Mesenchymal stem cell (in vitro differentiated cells and primary cell): ENCODE measurements around the gene RAD54L.
A peak's percentile ranks its signal among the peaks of the same experiment; 100 is the strongest.

ENCODE experiments used
- DNase-seq: peaks from one replicate; pipeline ENCODE4 v3.0.0-alpha.2; 2013
- H2AFZ ChIP-seq: one replicate; pipeline ENCODE4 v1.6.1; 2013; ENCODE audit warnings: low read depth, mild to moderate bottlenecking, control low read depth, inconsistent platforms, low read length, moderate library complexity
- H2AK5ac ChIP-seq: 2 replicates; pipeline ENCODE4 v1.6.1; 2013; ENCODE audit warnings: low read length, moderate library complexity, mild to moderate bottlenecking, inconsistent platforms; ENCODE audit not compliant: severe bottlenecking
- H2BK120ac ChIP-seq: one replicate; pipeline ENCODE4 v1.6.1; 2013; ENCODE audit warnings: low read depth, mild to moderate bottlenecking, inconsistent platforms, low read length, moderate library complexity
- H2BK12ac ChIP-seq, 2 experiments: one replicate each; pipeline ENCODE4 v1.6.1; 2013; ENCODE audit warnings: inconsistent platforms in 2 of 2, low read length in 2 of 2, mild to moderate bottlenecking in 2 of 2, moderate library complexity in 2 of 2, control low read depth in 1 of 2
- H2BK15ac ChIP-seq: one replicate; pipeline ENCODE4 v1.6.1; 2013; ENCODE audit warnings: mild to moderate bottlenecking, low read depth, inconsistent platforms; ENCODE audit not compliant: poor library complexity, severe bottlenecking
- H2BK5ac ChIP-seq: 2 replicates; pipeline ENCODE4 v1.6.1; 2013; ENCODE audit warnings: low read depth, mild to moderate bottlenecking, low read length, control low read depth, inconsistent platforms; ENCODE audit not compliant: poor library complexity, severe bottlenecking
- H3K14ac ChIP-seq, 2 experiments: one replicate each; pipeline ENCODE4 v1.6.1; 2013; ENCODE audit warnings: inconsistent platforms in 2 of 2, low read length in 2 of 2, control low read depth in 1 of 2, mild to moderate bottlenecking in 1 of 2, moderate library complexity in 1 of 2
- H3K18ac ChIP-seq, 2 experiments: one replicate each; pipeline ENCODE4 v1.6.1; 2013; ENCODE audit warnings: inconsistent platforms in 2 of 2, low read length in 2 of 2, control low read depth in 1 of 2, low read depth in 1 of 2, mild to moderate bottlenecking in 1 of 2
- H3K23ac ChIP-seq, 2 experiments: one replicate each; pipeline ENCODE4 v1.6.1; 2013; ENCODE audit warnings: inconsistent platforms in 2 of 2, low read length in 2 of 2, mild to moderate bottlenecking in 2 of 2, moderate library complexity in 2 of 2, control low read depth in 1 of 2
- H3K27ac ChIP-seq: 2 replicates; pipeline ENCODE4 v1.5.1; 2013; ENCODE audit warnings: mild to moderate bottlenecking, moderate library complexity, low read length, control low read depth, inconsistent platforms; ENCODE audit not compliant: poor library complexity, severe bottlenecking
- H3K27me3 ChIP-seq, 2 experiments: 2 replicates each; pipeline versions ENCODE4 v1.6.1 to v1.7.0; 2013; ENCODE audit warnings: low read length in 2 of 2, mild to moderate bottlenecking in 2 of 2, moderate library complexity in 2 of 2, control low read depth in 1 of 2, inconsistent platforms in 1 of 2; ENCODE audit not compliant: control insufficient read depth in 1 of 2, insufficient read depth in 1 of 2
- H3K36me3 ChIP-seq, 2 experiments: 2 replicates each; pipeline versions ENCODE4 v1.6.1 to v1.7.0; 2013; ENCODE audit warnings: low read length in 2 of 2, control low read depth in 1 of 2, inconsistent platforms in 1 of 2, low read depth in 1 of 2, mild to moderate bottlenecking in 1 of 2; ENCODE audit not compliant: insufficient read depth in 2 of 2, control insufficient read depth in 1 of 2
- H3K4ac ChIP-seq, 2 experiments: one replicate each; pipeline ENCODE4 v1.6.1; 2013; ENCODE audit warnings: inconsistent platforms in 2 of 2, low read length in 2 of 2, mild to moderate bottlenecking in 2 of 2, moderate library complexity in 2 of 2, control low read depth in 1 of 2, low read depth in 1 of 2
- H3K4me1 ChIP-seq: 2 replicates; pipeline ENCODE4 v1.6.1; 2013; ENCODE audit warnings: low read depth, low read length, control low read depth; ENCODE audit not compliant: control insufficient read depth, insufficient read depth
- H3K4me2 ChIP-seq: 2 replicates; pipeline ENCODE4 v1.6.1; 2013; ENCODE audit warnings: low read length, mild to moderate bottlenecking, inconsistent platforms; ENCODE audit not compliant: poor library complexity, severe bottlenecking
- H3K4me3 ChIP-seq, 2 experiments: 2 replicates each; pipeline versions ENCODE4 v1.5.1 to v1.7.0; 2013; ENCODE audit warnings: low read length in 2 of 2, mild to moderate bottlenecking in 2 of 2, control low read depth in 1 of 2, low read depth in 1 of 2; ENCODE audit not compliant: insufficient read depth in 1 of 2
- H3K79me1 ChIP-seq: replicated peaks from 2 replicates; pipeline ENCODE4 v1.6.1; 2013; ENCODE audit warnings: mild to moderate bottlenecking, control low read depth, low read length, inconsistent platforms; ENCODE audit not compliant: poor library complexity, severe bottlenecking
- H3K9ac ChIP-seq: 2 replicates; pipeline ENCODE4 v1.7.0; 2013; ENCODE audit warnings: mild to moderate bottlenecking, low read length, moderate library complexity
- H3K9me3 ChIP-seq: 2 replicates; pipeline ENCODE4 v1.7.0; 2013; ENCODE audit warnings: mild to moderate bottlenecking, low read length; ENCODE audit not compliant: control insufficient read depth
- H4K8ac ChIP-seq: one replicate; pipeline ENCODE4 v1.6.1; 2013; ENCODE audit warnings: inconsistent platforms, mild to moderate bottlenecking, low read length, moderate library complexity
- H4K91ac ChIP-seq: one replicate; pipeline ENCODE4 v1.6.1; 2013; ENCODE audit warnings: mild to moderate bottlenecking, low read length, inconsistent platforms
- WGBS: methylation state at CpG from one replicate; pipeline ENCODE4 v1.1.7; 2013; ENCODE audit warnings: mixed read lengths; 5-methylcytosine and 5-hydroxymethylcytosine counted together

Gene RAD54L

DNA sequence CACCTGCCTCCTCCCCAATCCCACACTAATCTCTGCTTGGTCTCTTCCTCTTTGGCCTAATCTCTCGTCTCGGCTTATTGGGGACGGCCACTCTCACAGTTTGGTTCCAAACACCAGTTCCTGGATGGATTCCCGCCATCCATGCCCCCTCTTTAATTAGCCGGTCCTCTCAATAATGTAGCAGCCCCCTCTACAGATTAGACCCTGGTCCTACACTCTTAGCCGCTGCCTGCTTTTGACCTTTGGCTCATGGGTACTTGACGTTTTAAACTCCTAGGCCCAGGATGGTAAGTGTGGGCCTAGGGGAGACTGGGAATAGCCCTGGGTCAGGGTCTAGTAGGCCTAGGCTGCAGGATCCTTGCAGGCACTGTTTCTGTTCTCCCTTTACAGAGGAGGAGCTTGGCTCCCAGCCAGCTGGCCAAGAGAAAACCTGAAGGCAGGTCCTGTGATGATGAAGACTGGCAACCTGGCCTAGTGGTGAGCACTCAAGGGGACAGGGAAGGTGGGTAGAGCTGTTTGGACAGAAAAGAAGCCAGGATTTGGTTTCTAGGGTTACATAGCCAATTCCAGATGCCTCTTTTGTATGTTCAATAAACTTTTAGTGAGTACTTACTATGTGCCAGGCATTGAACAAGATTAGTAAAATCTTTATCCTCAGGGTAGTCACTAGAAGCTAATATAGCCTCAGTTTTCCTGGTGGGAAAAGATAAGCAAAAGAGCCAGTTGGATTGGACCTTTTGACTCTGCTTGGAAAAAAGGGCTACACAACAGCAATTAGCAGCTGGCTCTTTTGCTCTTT, 758 bp downstream of the RAD54L start:
- H3K14ac ChIP-seq, result no peak overlapping the region
- peaks cover 20% of the 10 kb centered on the region for H3K79me1 ChIP-seq
- peak overlapping the region; percentile 85 for H3K4me2 ChIP-seq
- DNase-seq, result peak; percentile 18
- no peak overlapping the region for H4K91ac ChIP-seq
- H2AK5ac ChIP-seq, result no peak overlapping the region
- WGBS, result 4% methylated on average over 7 of the region's 7 CpGs
- no peak overlapping the region for H2BK5ac ChIP-seq
- no peak overlapping the region for H2BK120ac ChIP-seq
- H3K4me1 ChIP-seq, result peaks cover 13% of the 10 kb centered on the region
- no peak overlapping the region for H3K18ac ChIP-seq
- no peak overlapping the region for H3K4ac ChIP-seq
- no peak overlapping the region for H3K27ac ChIP-seq
- H3K36me3 ChIP-seq, result peaks cover 0 to 7% of the 10 kb centered on the region in 2 experiments
- H3K23ac ChIP-seq, result no peak overlapping the region
- H2AFZ ChIP-seq, result peak overlapping the region; percentile 84
- H3K9me3 ChIP-seq, result no peaks in the 10 kb centered on the region
- H3K9ac ChIP-seq, result peak overlapping the region; percentile 76
- H4K8ac ChIP-seq, result no peak overlapping the region
- no peak overlapping the region for H2BK12ac ChIP-seq
- H2BK15ac ChIP-seq, result peak overlapping the region; percentile 86
- peak overlapping the region; percentile 68 to 97 for H3K4me3 ChIP-seq
- H3K27me3 ChIP-seq, result no peaks in the 10 kb centered on the region

- Histone ChIP-seq H4K91ac (no peak overlapping the region), H3K79me1 (peaks cover 9% of the 10 kb centered on the region)
Observed at GRCh38 chr1:46254668-46255067, 7.1 kb downstream of the RAD54L start.

GRCh38 chr1:46256523-46256922, 9.0 kb downstream of the RAD54L start:
- 90% methylated on average over 1 of the region's 2 CpGs for WGBS
- H4K91ac ChIP-seq, result no peak overlapping the region
- H3K4me3 ChIP-seq, result no peak overlapping the region
- no peak for DNase-seq
- H3K27ac ChIP-seq, result no peak overlapping the region
- no peak overlapping the region for H2BK5ac ChIP-seq
- no peak overlapping the region for H3K23ac ChIP-seq
- H2BK15ac ChIP-seq, result no peak overlapping the region
- H3K4me2 ChIP-seq, result no peak overlapping the region
- no peak overlapping the region for H3K4ac ChIP-seq
- no peak overlapping the region for H4K8ac ChIP-seq
- H3K36me3 ChIP-seq, result peaks cover 3 to 23% of the 10 kb centered on the region in 2 experiments
- H3K79me1 ChIP-seq, result peaks cover 9% of the 10 kb centered on the region
- no peak overlapping the region for H2AFZ ChIP-seq
- H3K9me3 ChIP-seq, result no peaks in the 10 kb centered on the region
- H2BK120ac ChIP-seq, result no peak overlapping the region
- H3K18ac ChIP-seq, result no peak overlapping the region
- H3K27me3 ChIP-seq, result no peaks in the 10 kb centered on the region
- no peaks in the 10 kb centered on the region for H3K4me1 ChIP-seq
- H3K9ac ChIP-seq, result no peak overlapping the region
- H3K14ac ChIP-seq, result no peak overlapping the region
- H2BK12ac ChIP-seq, result no peak overlapping the region
- no peak overlapping the region for H2AK5ac ChIP-seq

More at GRCh38 chr1:46254668-46255067, 7.1 kb downstream of the RAD54L start:
- no peak overlapping the region for H3K4me2 ChIP-seq
- no peak overlapping the region for H3K9ac ChIP-seq
- H3K23ac ChIP-seq, result no peak overlapping the region
- H3K36me3 ChIP-seq, result peaks cover 0 to 11% of the 10 kb centered on the region in 2 experiments
- no peak overlapping the region for H2BK15ac ChIP-seq
- H2AFZ ChIP-seq, result no peak overlapping the region
- H2AK5ac ChIP-seq, result no peak overlapping the region
- no peak overlapping the region for H3K27ac ChIP-seq
- no peaks in the 10 kb centered on the region for H3K27me3 ChIP-seq
- H3K9me3 ChIP-seq, result no peaks in the 10 kb centered on the region
- no peak overlapping the region for H3K18ac ChIP-seq
- no peak overlapping the region for H3K14ac ChIP-seq
- no peak overlapping the region for H2BK120ac ChIP-seq
- no peak overlapping the region for H2BK5ac ChIP-seq
- H4K8ac ChIP-seq, result peak overlapping the region; percentile 9
- no peak overlapping the region for H2BK12ac ChIP-seq
- H3K4me3 ChIP-seq, result no peak overlapping the region
- 87% methylated on average over 5 of the region's 5 CpGs for WGBS
- H3K4me1 ChIP-seq, result no peaks in the 10 kb centered on the region
- no peak overlapping the region for H3K4ac ChIP-seq
- DNase-seq, result no peak

DNA sequence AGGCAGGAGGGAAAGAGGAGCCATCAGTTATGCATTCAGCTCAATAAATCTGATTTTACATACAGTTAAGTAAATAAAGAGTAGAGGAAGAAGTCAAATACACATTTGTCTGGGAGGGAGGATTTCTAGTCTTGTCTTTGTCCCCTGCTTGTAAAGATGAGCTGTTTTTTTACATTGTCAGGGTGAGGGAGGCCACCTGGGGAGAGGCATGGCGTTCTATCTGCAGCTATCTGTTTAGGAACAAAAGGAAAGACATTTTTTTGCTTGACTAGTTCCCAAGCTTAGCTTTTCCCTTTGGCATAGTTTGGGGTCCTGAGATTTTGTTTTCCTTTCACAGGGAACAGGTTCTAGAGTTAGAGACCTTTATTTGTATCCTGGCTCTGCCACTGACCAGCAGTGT, 14.9 kb downstream of the RAD54L start:
- no peak overlapping the region for H3K4ac ChIP-seq

More for the DNA sequence above, 14.9 kb downstream of the RAD54L start:
- no peak overlapping the region for H2BK12ac ChIP-seq
- H3K23ac ChIP-seq, result no peak overlapping the region
- H3K9ac ChIP-seq, result no peak overlapping the region
- DNase-seq, result no peak
- H3K14ac ChIP-seq, result no peak overlapping the region
- no peaks in the 10 kb centered on the region for H3K4me1 ChIP-seq
- H3K4me2 ChIP-seq, result no peak overlapping the region
- H3K9me3 ChIP-seq, result no peaks in the 10 kb centered on the region
- peaks cover 3 to 37% of the 10 kb centered on the region in 2 experiments for H3K36me3 ChIP-seq
- no peak overlapping the region for H2BK120ac ChIP-seq
- 91% methylated on average over 1 of the region's 1 CpG for WGBS
- no peak overlapping the region for H2AK5ac ChIP-seq
- no peak overlapping the region for H2BK15ac ChIP-seq
- H3K27ac ChIP-seq, result no peak overlapping the region
- peaks cover 1% of the 10 kb centered on the region for H3K79me1 ChIP-seq
- H2AFZ ChIP-seq, result no peak overlapping the region
- H4K91ac ChIP-seq, result no peak overlapping the region
- no peaks in the 10 kb centered on the region for H3K27me3 ChIP-seq
- H3K18ac ChIP-seq, result no peak overlapping the region
- H3K4me3 ChIP-seq, result no peak overlapping the region
- no peak overlapping the region for H4K8ac ChIP-seq
- no peak overlapping the region for H2BK5ac ChIP-seq
